ENCODE results near the gene PCSK9.

DNA sequence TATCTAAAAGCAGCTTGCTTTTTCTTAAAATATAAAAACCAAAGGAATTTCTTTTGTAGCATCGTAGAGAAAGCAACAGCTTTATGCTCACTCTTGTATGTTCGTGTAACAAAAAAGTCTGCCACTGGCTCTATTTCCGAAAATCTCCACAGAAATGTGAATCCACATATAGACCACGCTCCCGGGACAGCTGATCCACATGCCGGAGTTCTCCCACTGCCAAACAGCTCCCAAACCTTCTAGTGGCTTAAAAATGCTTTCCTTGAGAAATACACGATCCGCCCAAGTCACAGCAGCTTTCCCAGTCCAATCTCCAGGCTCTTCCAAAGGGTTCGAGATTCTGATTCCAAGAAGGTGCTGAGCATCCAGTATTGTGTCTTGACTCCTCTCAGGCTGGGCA lies 29.3 kb downstream of the PCSK9 start:
- no peak for TF ChIP-seq CTCF (IDR thresholded peaks at IDR 0.05; ENCODE audit: insufficient read depth, low read depth, low read length)
- TF ChIP-seq EZH2 (IDR thresholded peaks at IDR 0.05; ENCODE audit: insufficient read depth, low read length): no peak
